ENCODE results near the gene SOHLH2.

SOHLH2 gene, protein sequence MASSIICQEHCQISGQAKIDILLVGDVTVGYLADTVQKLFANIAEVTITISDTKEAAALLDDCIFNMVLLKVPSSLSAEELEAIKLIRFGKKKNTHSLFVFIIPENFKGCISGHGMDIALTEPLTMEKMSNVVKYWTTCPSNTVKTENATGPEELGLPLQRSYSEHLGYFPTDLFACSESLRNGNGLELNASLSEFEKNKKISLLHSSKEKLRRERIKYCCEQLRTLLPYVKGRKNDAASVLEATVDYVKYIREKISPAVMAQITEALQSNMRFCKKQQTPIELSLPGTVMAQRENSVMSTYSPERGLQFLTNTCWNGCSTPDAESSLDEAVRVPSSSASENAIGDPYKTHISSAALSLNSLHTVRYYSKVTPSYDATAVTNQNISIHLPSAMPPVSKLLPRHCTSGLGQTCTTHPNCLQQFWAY

DNA sequence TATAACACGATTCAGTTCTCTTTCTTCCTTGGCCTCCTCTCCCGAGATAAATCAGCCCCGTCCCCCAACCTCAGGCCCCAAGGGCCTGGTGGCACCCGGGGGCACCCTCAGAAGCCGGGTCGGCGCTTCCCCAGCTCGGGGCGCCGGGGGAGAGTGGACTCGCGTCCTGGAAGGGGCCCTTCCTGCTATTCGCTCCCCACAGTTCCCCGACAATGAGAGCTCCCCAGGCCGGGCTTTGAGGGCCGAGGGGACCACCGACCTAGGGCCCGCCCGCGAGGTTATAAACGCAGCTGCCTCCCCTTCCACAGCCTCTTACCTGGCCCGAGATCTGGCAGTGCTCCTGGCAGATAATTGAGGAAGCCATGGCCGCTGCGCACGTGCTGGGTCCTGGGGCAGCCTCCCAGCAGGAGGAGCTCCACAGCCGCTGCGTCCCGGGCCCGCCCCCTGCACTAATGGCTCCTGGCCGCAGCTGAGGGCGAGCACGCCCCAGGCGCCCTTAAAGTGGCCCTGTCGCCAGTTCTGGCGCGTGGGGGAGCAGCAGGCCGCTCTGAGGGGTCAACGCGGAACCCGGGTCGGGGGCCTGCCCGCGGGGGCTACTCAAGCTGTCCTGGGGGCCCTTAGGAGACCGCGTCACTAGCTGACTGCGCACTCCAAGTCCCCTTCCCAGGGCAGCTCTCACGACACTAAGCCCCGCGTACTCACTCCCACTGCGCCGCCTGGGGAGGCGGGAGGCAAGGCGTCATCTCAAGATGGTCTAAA is at the start of gene SOHLH2:
Gene SOHLH2, minus strand, starts transcription at position 394 of the 759 bp plus-strand sequence. Its CDS starts 30 bp downstream, at position 364.
- H3K36me3 ChIP-seq = peaks cover 0 to 4% (median 0%) of the 10 kb centered on the region in 11 experiments; a peak in 2 of 22 replicates
- H3K4me3 ChIP-seq = peak within 1 kb of the TSS in 1 of 10 experiments; percentile 15; a peak in 2 of 20 replicates
- H3K27ac ChIP-seq = peak within 1 kb of the TSS in 1 of 11 experiments; percentile 39; a peak in 1 of 22 replicates
- peaks cover 34 to 86% (median 66%) of the 10 kb centered on the region in 11 experiments for H3K9me3 ChIP-seq (replicated peaks in 1 of 11)
- no peaks in the 10 kb centered on the region for H3K27me3 ChIP-seq
- H3K4me1 ChIP-seq = peaks cover 0 to 40% (median 6%) of the 10 kb centered on the region in 10 experiments; a peak in 10 of 20 replicates
- H4K20me1 ChIP-seq = no peaks in the 10 kb centered on the region
- H3K9ac ChIP-seq = no peak within 1 kb of the TSS
- TF ChIP-seq Cebpa-rat (IDR thresholded peaks at IDR 0.05) = no peak
- H3K4me2 ChIP-seq = peak within 1 kb of the TSS in 5 of 11 experiments; percentile 15 to 36 (median 24); a peak in 6 of 22 replicates

DNA sequence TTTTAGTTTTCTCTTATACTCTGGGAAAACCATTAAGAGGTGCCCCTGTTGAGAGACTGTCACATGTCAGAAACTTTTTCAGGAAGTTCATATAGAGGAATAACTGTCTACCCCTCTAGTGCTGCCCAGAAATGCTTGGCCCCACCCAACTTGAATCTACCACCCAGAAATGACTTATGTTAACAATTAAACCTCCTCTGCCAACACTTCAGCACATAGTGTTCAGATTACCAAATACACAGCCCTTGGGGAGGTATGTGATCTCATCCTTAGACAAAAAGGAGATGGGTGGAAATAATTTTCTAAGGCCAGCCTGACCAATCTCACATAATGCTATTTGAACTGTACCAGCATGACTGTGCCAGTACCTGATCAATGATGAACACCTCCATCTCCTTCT is 47.6 kb upstream of the SOHLH2 start:
- H3K27me3 ChIP-seq = no peaks in the 10 kb centered on the region
- H3K27ac ChIP-seq = no peak overlapping the region
- peaks cover 0 to 16% (median 13%) of the 10 kb centered on the region in 11 experiments; a peak in 16 of 22 replicates for H3K9me3 ChIP-seq (replicated peaks in 1 of 11)
- no peaks in the 10 kb centered on the region for H3K4me1 ChIP-seq
- H3K36me3 ChIP-seq = no peaks in the 10 kb centered on the region
- TF ChIP-seq Cebpa-rat (IDR thresholded peaks at IDR 0.05) = no peak
- H4K20me1 ChIP-seq = no peaks in the 10 kb centered on the region
- H3K9ac ChIP-seq = no peak overlapping the region
- no peak overlapping the region for H3K4me3 ChIP-seq
- no peak overlapping the region for H3K4me2 ChIP-seq

DNA sequence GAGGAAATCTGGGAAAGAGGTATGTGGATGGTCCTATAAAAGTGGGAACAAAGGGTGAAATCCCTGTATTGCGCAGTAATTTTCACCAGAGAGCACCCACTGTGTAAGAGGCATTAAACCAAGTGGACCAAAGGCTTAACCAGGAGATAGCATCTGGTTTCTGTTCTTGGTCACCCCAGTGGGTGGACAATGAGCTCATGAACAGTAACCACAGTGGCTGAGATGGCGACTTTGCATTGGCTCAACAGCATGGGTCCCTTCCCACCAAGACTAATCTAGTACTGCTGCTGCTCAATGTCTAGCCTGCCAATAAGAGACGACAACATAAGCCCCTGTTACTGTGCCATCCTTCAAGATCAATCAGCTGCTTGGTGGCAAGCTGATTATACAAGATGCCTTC is 46.7 kb upstream of the SOHLH2 start:
- no peak overlapping the region for H3K4me2 ChIP-seq
- H3K4me3 ChIP-seq = no peak overlapping the region
- no peak overlapping the region for H3K9ac ChIP-seq
- H4K20me1 ChIP-seq = no peaks in the 10 kb centered on the region
- TF ChIP-seq Cebpa-rat (IDR thresholded peaks at IDR 0.05) = no peak
- H3K27me3 ChIP-seq = no peaks in the 10 kb centered on the region
- H3K36me3 ChIP-seq = no peaks in the 10 kb centered on the region
- no peak overlapping the region for H3K27ac ChIP-seq
- H3K4me1 ChIP-seq = peaks cover 0 to 3% (median 0%) of the 10 kb centered on the region in 10 experiments; a peak in 1 of 20 replicates
- peaks cover 0 to 19% (median 15%) of the 10 kb centered on the region in 11 experiments; a peak in 15 of 22 replicates for H3K9me3 ChIP-seq (replicated peaks in 1 of 11)

DNA sequence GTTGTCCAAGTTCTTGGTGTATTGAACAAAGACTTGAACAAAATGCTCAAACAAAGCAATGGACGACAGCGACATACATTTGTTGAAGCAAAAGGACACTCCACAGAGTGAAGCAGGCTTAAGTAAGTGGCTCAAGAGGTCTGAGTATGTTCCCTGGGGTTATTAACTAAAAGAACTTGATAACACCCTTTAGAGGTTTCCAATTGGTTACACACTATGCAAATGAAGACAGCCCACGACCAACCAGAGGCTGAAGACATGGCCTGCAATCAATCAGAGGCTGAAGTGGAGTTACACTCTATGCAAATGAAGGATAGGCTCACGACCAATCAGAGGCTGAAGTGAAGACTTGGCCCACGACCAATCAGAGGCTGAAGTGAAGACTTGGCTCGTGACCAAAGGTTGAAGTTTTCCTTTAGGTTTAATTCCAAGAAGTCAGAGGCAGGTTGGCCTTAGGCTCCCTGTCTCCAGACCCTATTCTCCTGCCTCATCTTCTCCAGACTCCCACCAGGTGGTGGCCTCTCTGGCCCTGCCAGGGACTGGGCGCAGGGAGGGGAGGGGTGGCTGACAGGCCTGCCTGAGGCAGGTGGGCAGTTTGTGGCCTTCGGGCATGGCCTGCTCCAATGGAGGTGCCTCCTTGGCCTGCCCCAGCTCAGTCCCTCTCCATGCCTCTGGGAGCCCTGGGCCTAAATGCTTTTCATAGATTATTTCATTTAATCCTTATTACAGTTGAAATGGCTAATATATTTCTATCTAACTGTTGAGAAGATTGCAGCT is 45.2 kb upstream of the SOHLH2 start:
- no peak for TF ChIP-seq Cebpa-rat (IDR thresholded peaks at IDR 0.05)
- Histone ChIP-seq H3K27me3 (no peaks in the 10 kb centered on the region), H3K4me2 (no peak overlapping the region), H3K27ac (no peak overlapping the region), H3K9ac (no peak overlapping the region), H4K20me1 (no peaks in the 10 kb centered on the region), H3K9me3 (replicated peaks in 1 of 11) (peaks cover 0 to 19% (median 15%) of the 10 kb centered on the region in 11 experiments; a peak in 15 of 22 replicates), H3K36me3 (no peaks in the 10 kb centered on the region), H3K4me3 (no peak overlapping the region), H3K4me1 (peaks cover 0 to 17% (median 0%) of the 10 kb centered on the region in 10 experiments; a peak in 1 of 20 replicates)

DNA sequence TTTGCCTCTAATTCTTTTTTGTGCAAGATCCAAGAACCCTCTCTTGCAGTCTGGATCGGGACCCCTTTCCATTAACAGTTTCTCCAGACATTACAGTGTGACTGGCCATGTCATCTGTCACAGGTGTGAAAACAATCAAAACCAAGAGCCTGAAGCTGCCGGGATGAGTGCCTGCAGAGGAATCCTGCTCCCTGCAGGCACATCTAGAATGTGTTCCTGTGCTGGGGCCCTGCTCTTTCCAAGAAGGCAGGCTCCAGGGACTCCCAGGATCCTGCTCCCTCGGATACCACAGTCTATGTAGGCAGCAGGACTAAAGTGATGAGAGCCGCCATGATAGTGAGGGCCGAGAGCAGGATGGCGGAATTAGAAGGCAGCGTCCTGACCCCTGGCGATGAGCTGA is 44.5 kb upstream of the SOHLH2 start:
- no peaks in the 10 kb centered on the region for H3K36me3 ChIP-seq
- H3K9me3 ChIP-seq (replicated peaks in 1 of 11) = peaks cover 0 to 19% (median 15%) of the 10 kb centered on the region in 11 experiments; a peak in 15 of 22 replicates
- no peak for TF ChIP-seq Cebpa-rat (IDR thresholded peaks at IDR 0.05)
- no peak overlapping the region for H3K27ac ChIP-seq
- no peak overlapping the region for H3K4me3 ChIP-seq
- H3K9ac ChIP-seq = no peak overlapping the region
- H3K4me2 ChIP-seq = no peak overlapping the region
- no peaks in the 10 kb centered on the region for H4K20me1 ChIP-seq
- H3K27me3 ChIP-seq = no peaks in the 10 kb centered on the region
- H3K4me1 ChIP-seq = peaks cover 0 to 17% (median 0%) of the 10 kb centered on the region in 10 experiments; a peak in 1 of 20 replicates

DNA sequence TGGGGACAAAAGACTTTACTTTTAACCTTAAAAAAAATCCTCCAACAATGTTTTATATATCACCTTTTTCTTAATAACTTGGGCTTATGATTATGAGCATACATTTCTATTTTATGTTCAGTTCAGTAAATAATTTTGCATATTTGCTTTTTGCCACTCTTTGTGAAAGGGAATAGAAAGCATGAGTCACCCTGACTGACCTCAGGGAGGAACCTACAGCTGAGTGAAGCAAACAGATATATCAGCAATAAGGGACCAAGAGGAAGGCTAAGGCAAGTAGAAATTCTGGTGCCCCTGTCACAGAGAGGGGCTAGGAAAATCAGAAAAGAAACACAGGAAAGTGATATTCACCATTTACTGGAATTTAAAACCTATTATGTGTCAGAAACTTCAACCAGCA is 37.2 kb upstream of the SOHLH2 start:
- peaks cover 0 to 44% (median 0%) of the 10 kb centered on the region in 10 experiments; a peak in 6 of 20 replicates for H3K4me1 ChIP-seq
- H3K27me3 ChIP-seq = no peaks in the 10 kb centered on the region
- H3K27ac ChIP-seq = no peak overlapping the region
- TF ChIP-seq Cebpa-rat (IDR thresholded peaks at IDR 0.05) = no peak
- no peaks in the 10 kb centered on the region for H4K20me1 ChIP-seq
- peaks cover 8 to 16% (median 13%) of the 10 kb centered on the region in 11 experiments; a peak in 19 of 22 replicates for H3K9me3 ChIP-seq (replicated peaks in 1 of 11)
- H3K36me3 ChIP-seq = no peaks in the 10 kb centered on the region
- no peak overlapping the region for H3K4me3 ChIP-seq
- peak overlapping the region in 3 of 11 experiments; percentile 25 to 79 (median 66); a peak in 5 of 22 replicates for H3K4me2 ChIP-seq
- no peak overlapping the region for H3K9ac ChIP-seq

DNA sequence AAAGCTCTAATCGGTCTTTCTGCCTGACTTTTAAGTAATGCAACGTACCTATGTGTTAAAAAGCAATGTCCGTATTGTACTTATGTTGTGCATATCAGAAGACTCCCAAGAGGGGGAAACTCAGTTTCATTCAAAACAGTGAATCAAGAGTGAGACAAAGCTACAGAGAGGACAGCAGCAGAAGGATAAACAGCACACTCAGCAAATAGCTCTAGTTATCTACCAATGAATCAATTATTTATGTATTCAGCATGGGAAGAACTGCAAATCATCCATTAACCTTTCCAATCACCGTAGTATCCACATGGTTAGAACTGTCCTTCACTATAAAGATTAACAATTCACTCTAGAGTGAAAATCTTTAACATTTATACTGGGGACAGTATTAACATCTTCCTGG is 36.7 kb upstream of the SOHLH2 start:
- Histone ChIP-seq H3K4me3 (no peak overlapping the region), H3K27ac (no peak overlapping the region), H3K9me3 (replicated peaks in 1 of 11) (peaks cover 13 to 20% (median 17%) of the 10 kb centered on the region in 11 experiments; a peak in 19 of 22 replicates), H3K36me3 (no peaks in the 10 kb centered on the region), H3K4me1 (peaks cover 0 to 42% (median 0%) of the 10 kb centered on the region in 10 experiments; a peak in 6 of 20 replicates), H3K9ac (no peak overlapping the region), H4K20me1 (no peaks in the 10 kb centered on the region), H3K4me2 (peak overlapping the region in 2 of 11 experiments; percentile 66 to 79; a peak in 4 of 22 replicates), H3K27me3 (no peaks in the 10 kb centered on the region)
- no peak for TF ChIP-seq Cebpa-rat (IDR thresholded peaks at IDR 0.05)

DNA sequence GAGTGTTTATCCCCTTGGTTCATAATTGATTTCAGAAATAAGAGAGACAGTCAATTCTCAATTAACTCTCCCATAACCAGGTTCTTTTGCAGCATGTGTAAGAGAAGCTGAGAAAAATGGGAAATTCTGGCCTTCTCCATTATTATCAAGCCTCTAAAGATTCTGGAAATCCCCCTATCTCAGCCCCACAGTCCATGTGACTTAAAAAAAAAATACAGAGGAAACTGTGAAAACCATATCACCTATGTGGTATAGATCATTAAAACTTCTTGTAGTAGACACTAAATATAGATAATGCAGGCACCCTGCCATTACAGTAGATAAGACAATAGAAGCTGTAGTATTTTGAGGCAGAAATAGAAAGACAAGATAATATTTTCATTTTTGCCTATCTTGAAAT is 34.3 kb upstream of the SOHLH2 start:
- Histone ChIP-seq H3K9me3 (replicated peaks in 1 of 11) (peaks cover 16 to 23% (median 18%) of the 10 kb centered on the region in 11 experiments; a peak in 19 of 22 replicates), H3K4me2 (no peak overlapping the region), H3K9ac (no peak overlapping the region), H3K36me3 (no peaks in the 10 kb centered on the region), H4K20me1 (no peaks in the 10 kb centered on the region), H3K4me3 (no peak overlapping the region), H3K4me1 (peaks cover 0 to 27% (median 0%) of the 10 kb centered on the region in 10 experiments; a peak in 6 of 20 replicates), H3K27ac (no peak overlapping the region), H3K27me3 (no peaks in the 10 kb centered on the region)
- no peak for TF ChIP-seq Cebpa-rat (IDR thresholded peaks at IDR 0.05)
